SK-MEL-5 (cell line): ENCODE results near the gene FYCO1. TPM values are rescaled to one million over a fixed set of nuclear protein-coding genes. Genes with fewer than 3 reads are reported as not detected.

Source experiments
- DNase-seq: peaks from one replicate; pipeline ENCODE4 v3.0.0-alpha.2; 2016; ENCODE audit warnings: low read depth, low spot score
- in situ Hi-C: cut with HindIII; loops from 2 replicates; pipeline ENCODE4 v1.10.0; 2016; ENCODE audit warnings: low sequenced_read_pairs, high pct_unique_total_duplicates, low pct_unique_long_range_greater_than_20kb
- total RNA-seq: library from RNA; depleted of rRNA; stranded (reverse); fragments of >200 nt; shearing (Covaris generic); gene quantifications from 2 replicates; pipeline ENCODE4 v1.2.3, GENCODE V29; 2014

FYCO1 gene
- total RNA-seq, 1 experiment from 2014 or later, result 53.6 TPM

- in situ Hi-C loops, result no loop called here
Measured at GRCh38 chr3:45972534-45973402, 22.9 kb downstream of the FYCO1 start.

GRCh38 chr3:45969953-45970352 is 25.7 kb downstream of the FYCO1 start:
- in situ Hi-C loops, result no loop called here
- DNase-seq, result no peak

More at GRCh38 chr3:45972534-45973402, 22.9 kb downstream of the FYCO1 start:
- no peak for DNase-seq

GRCh38 chr3:45969116-45969515 is 26.5 kb downstream of the FYCO1 start:
- in situ Hi-C loops, result no loop called here
- DNase-seq, result no peak

GRCh38 chr3:45968706-45969105 is 26.9 kb downstream of the FYCO1 start:
- in situ Hi-C loops, result no loop called here
- no peak for DNase-seq

GRCh38 chr3:45968149-45968548 is 27.5 kb downstream of the FYCO1 start:
- no peak for DNase-seq
- in situ Hi-C loops, result no loop called here

GRCh38 chr3:45967724-45968123 is 27.9 kb downstream of the FYCO1 start:
- DNase-seq, result no peak
- in situ Hi-C loops, result no loop called here

GRCh38 chr3:45966950-45967640 is 28.5 kb downstream of the FYCO1 start:
- in situ Hi-C loops, result no loop called here
- DNase-seq, result no peak

- in situ Hi-C loops, result no loop called here
- no peak for DNase-seq
Measured at GRCh38 chr3:45966371-45966791, 29.2 kb downstream of the FYCO1 start.

GRCh38 chr3:45965653-45966052 is 30.0 kb downstream of the FYCO1 start:
- in situ Hi-C loops, result no loop called here
- no peak for DNase-seq

GRCh38 chr3:45965253-45965652 is 30.4 kb downstream of the FYCO1 start:
- in situ Hi-C loops, result no loop called here
- DNase-seq, result no peak

- no peak for DNase-seq
- in situ Hi-C loops, result no loop called here
Measured at GRCh38 chr3:45964139-45964538, 31.5 kb downstream of the FYCO1 start.

- in situ Hi-C loops, result no loop called here
Measured at GRCh38 chr3:45962033-45962432, 33.6 kb downstream of the FYCO1 start.

GRCh38 chr3:45960289-45960688 is 35.3 kb downstream of the FYCO1 start:
- no peak for DNase-seq
- in situ Hi-C loops, result no loop called here

More at GRCh38 chr3:45962033-45962432, 33.6 kb downstream of the FYCO1 start:
- DNase-seq, result no peak

GRCh38 chr3:45959201-45959600 is 36.4 kb downstream of the FYCO1 start:
- no peak for DNase-seq
- in situ Hi-C loops, result no loop called here

- in situ Hi-C loops, result no loop called here
Measured at GRCh38 chr3:45958321-45958791, 37.3 kb downstream of the FYCO1 start.

GRCh38 chr3:45957586-45957985 is 38.0 kb downstream of the FYCO1 start:
- in situ Hi-C loops, result no loop called here

More at GRCh38 chr3:45958321-45958791, 37.3 kb downstream of the FYCO1 start:
- peak; percentile 96 for DNase-seq

GRCh38 chr3:45955706-45956105 is 39.9 kb downstream of the FYCO1 start:
- in situ Hi-C loops, result no loop called here
- no peak for DNase-seq

More at GRCh38 chr3:45957586-45957985, 38.0 kb downstream of the FYCO1 start:
- DNase-seq, result peak; percentile 35

GRCh38 chr3:45955017-45955647 is 40.5 kb downstream of the FYCO1 start:
- in situ Hi-C loops, result no loop called here

More at GRCh38 chr3:45955017-45955647, 40.5 kb downstream of the FYCO1 start:
- no peak for DNase-seq
